ENCODE measurements around the gene PXT1.
"Not testable (repeated sequence)": the region's sequence is repeated elsewhere in the genome, so short reads cannot be mapped to it uniquely, and the experiment has no call there.

Gene PXT1

DNA sequence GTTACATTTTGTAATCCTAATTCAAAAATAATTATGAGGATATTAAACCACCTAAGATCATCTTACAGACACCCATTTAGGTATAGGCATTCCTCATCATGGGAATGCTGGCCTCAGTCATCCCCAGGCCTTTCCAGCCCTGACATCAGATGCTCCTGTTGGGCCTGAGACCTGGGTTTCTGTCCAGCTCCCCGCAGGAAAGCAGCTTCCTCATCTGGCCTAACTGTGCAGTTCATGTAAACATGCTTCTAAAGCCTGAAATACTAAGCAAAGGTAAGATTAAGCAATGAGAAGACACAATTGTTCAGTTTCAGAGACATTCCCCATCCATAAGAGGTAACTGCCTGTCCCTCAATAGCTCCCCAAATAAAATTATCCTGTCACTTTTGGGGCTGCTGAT lies 74.2 kb downstream of the PXT1 start:
- DNase-seq = no peak

DNA sequence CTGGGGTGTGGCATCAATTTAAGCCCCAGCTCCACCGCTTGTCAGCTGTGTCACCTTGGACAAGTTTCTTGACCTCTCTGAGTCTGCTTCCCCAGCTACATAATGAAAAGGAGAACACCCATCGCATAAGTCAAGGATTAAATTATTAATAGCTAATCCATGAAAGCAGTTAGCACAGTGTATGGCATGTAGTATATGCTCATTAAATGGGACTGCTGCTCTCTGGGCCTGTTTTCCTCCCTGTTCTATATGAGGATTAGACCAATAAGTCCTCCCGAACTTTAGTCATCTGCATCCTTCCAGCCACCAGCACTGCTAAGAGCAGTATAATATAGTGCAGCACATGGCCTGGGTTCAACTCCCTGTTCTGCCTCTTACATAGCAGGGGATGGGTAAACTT lies 74.9 kb downstream of the PXT1 start:
- DNase-seq = no peak

- DNase-seq = no peak
Measured at GRCh38 chr6:36364669-36365479, 77.8 kb downstream of the PXT1 start.

GRCh38 chr6:36364061-36364635 lies 78.5 kb downstream of the PXT1 start:
- not testable (repeated sequence) for DNase-seq

GRCh38 chr6:36363371-36363752 lies 79.3 kb downstream of the PXT1 start:
- not testable (repeated sequence) for DNase-seq

DNA sequence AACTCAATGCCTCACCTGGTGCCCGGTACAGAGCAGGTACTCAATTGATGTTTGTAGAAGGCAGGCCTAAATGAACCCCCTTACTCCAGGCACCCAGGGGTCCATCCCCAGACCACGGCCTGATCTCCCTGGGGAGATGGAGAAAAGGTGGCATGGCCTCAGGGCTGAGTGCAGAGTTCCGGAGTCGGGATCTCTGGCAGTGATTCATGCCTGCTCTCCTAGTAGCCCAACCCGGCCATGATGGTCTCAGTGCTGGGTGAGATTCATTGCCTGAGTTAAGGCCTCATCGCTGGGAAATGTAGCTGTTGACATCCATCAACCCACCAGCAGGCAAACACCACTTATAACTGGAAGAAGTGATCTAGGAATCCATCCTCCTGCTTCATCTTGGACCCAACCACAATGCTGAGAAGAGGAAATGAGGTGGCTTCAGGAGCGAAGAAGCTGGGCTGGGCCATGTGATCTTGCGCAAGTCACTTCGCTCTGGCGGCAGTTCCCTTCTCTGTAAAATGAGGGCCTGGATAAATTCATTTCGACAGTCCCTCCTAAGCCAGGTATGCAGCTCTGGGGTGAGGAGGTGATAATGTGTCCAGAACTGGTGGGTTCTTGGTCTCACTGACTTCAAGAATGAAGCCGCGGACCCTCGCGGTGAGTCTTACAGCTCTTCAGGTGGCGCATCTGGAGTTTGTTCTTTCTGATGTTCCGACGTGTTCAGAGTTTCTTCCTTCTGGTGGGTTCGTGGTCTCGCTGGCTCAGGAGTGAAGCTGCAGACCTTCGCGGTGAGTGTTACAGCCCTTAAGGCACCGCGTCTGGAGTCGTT lies 79.9 kb downstream of the PXT1 start:
- no peak for DNase-seq

- DNase-seq = no peak
Measured at GRCh38 chr6:36361071-36361470, 81.6 kb downstream of the PXT1 start.

- peak; percentile 29 for DNase-seq
Measured at GRCh38 chr6:36360241-36361054, 82.2 kb downstream of the PXT1 start.

DNA sequence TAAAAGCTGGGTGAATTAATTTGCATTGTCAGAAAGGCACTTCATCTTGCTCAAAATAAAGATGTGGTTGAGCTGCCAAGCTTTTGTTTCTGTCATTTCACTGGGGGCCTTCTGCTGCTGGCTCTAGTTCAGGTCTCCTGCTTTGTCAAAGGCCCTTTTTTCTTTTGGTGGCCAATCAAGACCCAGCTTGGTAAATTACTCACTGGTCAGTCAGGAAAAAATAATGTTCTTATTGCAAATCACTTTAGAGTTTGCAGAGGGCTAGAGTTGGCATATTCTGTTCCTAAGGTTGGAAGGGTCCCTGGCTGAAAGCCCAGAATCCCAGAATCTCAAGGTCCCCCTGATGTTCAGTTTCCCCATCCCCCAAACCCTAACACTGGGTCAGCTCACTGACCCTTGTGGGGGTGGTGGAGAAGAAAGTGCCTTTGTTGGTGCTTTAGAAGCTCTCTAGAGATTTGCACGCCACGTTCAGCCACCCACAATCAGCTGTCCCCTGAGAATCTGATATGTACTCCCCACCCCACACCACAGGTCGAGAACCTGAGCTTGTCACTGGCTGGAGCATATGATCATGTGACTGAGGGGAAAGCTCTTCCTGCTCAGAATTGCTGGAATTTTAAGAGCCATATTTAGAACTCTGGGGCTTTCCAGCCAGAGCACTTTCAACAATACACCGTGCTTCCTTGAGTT lies 84.3 kb downstream of the PXT1 start:
- no peak for DNase-seq

DNA sequence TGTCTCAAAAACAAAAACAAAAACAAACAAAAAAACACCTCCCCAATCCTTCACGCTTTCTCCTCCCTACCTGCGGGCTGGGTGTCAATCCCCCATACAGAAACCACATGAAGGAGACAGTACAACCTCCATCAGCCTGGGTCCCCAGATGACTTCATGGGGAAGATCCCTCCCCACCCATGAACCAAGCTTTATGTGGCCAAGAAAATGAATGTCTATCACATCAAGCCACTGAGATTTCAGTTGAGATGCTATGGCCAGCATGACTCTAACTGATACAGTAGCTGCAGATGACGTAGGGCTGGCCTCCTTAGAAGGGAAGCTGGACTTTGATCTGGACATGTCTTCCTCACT lies 84.8 kb downstream of the PXT1 start:
- DNase-seq = no peak

DNA sequence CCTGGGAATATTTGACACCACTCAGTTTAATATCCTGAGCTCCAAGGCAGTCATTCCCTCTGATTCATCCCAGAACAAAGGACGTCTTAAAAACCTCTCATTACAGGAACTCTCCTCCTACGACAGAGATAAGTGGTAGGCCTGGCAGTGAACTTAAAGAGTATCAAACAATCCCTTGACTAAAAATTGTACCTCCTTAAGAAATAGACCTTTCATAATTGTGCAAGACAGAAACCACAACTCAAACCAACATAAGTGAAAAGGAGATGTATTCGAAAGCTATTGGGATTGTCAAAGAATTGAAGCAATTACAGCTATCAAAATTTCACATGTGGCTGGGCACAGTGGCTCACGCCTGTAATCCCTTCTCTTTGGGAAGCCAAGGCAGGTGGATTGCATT lies 86.8 kb downstream of the PXT1 start:
- DNase-seq = no peak

GRCh38 chr6:36353411-36353915 lies 89.2 kb downstream of the PXT1 start:
- no peak for DNase-seq

- DNase-seq = no peak
Measured at GRCh38 chr6:36352477-36353157, 90.0 kb downstream of the PXT1 start.

DNA sequence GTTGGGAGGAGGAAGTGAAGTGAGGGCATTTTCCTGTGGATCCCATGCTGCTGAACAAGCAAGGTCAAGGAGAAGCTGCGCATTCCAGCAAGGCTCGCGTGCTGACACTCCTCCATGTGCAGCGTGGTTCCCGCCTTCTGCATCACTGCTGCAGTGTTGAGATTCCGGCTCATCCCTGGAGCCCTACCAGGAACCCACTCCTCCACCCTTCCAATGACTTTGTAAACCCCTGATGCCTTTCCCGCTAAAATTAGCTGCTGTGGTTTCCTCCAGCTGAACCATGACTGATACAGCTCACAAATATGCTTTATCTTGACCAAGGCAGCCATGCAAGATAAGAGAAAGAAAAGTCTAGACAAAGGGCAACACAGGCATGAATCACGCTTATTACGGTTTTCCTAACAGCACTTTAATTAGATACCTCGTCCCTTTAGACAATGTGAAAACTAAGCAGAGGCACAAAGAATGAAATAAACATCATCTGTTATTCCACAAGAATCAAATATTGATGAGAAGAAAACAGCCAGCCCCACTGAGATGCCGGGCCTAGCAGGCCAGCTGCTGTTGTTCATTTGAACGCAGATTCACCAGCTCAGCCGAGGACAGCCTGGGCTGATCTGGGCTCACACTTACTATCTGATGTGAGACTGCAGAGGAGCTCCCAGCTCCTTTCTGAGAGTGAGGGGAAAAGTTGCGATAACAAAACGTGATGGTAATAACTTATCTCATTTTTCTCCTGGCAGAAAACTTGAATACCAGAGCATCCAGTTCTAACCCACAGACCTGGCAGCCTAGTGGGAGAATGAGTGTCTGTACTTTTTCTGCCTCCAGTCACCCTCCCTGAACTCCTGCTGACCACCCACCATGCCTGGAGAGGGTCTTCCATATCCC lies 91.7 kb downstream of the PXT1 start:
- no peak for DNase-seq

GRCh38 chr6:36350082-36350481 lies 92.6 kb downstream of the PXT1 start:
- no peak for DNase-seq

- DNase-seq = peak; percentile 76
Measured at GRCh38 chr6:36349240-36349639, 93.4 kb downstream of the PXT1 start.

DNA sequence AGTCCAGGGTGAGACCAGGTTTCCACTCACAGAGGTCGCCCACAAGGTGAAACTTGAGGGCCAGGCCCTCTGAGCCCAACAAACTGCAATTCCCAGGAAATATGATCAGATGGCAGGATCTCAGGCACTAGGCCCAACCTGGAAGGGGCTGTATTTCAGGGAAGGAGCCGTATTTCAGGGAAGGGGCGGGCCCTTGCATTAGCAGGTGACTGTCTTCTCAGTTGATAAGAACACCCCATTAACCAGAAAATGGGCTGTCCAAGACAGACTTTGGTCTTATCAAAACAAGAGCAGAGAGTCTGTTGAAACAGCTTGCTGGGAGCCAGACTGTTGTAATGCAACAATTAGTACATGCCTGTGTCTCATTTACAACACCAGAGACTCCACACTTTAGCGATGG lies 95.0 kb downstream of the PXT1 start:
- no peak for DNase-seq

DNA sequence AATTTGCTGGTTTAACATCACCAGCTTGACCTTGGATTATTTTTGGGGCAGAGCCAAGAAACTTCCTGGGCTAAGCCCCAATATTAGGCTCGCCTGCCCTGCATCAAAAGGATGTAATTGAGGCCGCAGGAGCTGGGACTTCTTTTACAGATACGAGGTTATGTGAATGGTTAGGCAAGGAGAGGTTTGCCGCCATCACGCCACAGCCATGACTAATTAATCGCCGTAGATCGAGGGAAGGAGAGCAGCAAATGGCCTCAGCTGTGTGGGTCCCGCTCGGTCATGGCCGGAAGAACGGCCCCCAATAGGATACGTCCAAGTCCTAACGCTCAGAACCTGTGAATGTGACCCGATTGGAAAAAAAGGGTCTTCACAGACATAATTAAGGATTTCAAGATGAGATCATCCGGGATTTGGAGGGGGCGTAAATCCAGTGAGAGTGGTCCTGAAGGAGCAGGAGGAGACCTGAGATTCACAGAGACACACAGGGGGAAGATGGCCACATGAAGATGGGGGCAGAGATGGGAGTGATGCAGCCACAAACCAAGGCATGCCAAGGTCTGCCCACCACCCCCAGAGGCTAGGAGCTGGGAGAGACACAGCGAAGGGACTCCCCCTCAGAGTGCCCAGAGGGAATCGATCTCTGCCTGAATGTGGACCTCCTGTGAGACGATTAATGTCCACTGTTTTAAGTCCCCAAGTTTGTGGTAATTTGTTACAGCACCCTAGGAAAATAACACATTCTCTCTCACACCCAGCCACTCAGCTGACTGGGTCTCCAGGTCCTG lies 96.0 kb downstream of the PXT1 start:
- DNase-seq = no peak

GRCh38 chr6:36345681-36346466 lies 96.8 kb downstream of the PXT1 start:
- DNase-seq = no peak

Data from NCI-H187 treated with DMSO at 0.1 percent for 48 hours (cell line).